MCF 10A (cell line): Measurements from ENCODE around the gene CDK17. TPM values are rescaled to one million over a fixed set of nuclear protein-coding genes. Genes with fewer than 3 reads are reported as not detected.

ENCODE experiments used
- BruUV-seq: library from RNA; stranded (reverse); fragments of 400-500 nt; replicated peaks from 2 replicates; lab custom pipeline; 2021; lab: Mats Ljungman, UMichigan
- CTCF ChIA-PET: fragments of 300-600 bp; sonication (Branson Sonifier 250); formaldehyde crosslinking; extraction: SDS; loops from one replicate; lab custom pipeline; 2021; ENCODE audit warnings: antibody characterized with exemption, inconsistent platforms; lab: Yijun Ruan, JAX
- POLR2A ChIA-PET: fragments of 300-600, 350-650 bp; sonication (Branson Sonifier 250); formaldehyde crosslinking; extraction: SDS; loops from one replicate; lab custom pipeline; 2020; ENCODE audit warnings: antibody characterized with exemption, inconsistent platforms; lab: Yijun Ruan, JAX
- DNase-seq: peaks from one replicate; pipeline ENCODE4 v3.0.0-alpha.2; 2018; ENCODE audit not compliant: unreplicated experiment
- H3K27ac Mint-ChIP-seq: one replicate; pipeline ENCODE4 v1.8.0; 2022; ENCODE audit warnings: mild to moderate bottlenecking, low read depth, mixed read lengths; ENCODE audit not compliant: unreplicated experiment
- H3K27me3 Mint-ChIP-seq: one replicate; pipeline ENCODE4 v1.8.0; 2022; ENCODE audit warnings: mixed read lengths; ENCODE audit not compliant: insufficient read depth, unreplicated experiment
- H3K36me3 Mint-ChIP-seq: one replicate; pipeline ENCODE4 v1.8.0; 2022; ENCODE audit warnings: mild to moderate bottlenecking, moderate library complexity, mixed read lengths; ENCODE audit not compliant: insufficient read depth, unreplicated experiment
- H3K4me1 Mint-ChIP-seq: one replicate; pipeline ENCODE4 v1.8.0; 2022; ENCODE audit warnings: mixed read lengths; ENCODE audit not compliant: insufficient read depth, unreplicated experiment
- H3K4me3 Mint-ChIP-seq: one replicate; pipeline ENCODE4 v1.8.0; 2022; ENCODE audit warnings: mild to moderate bottlenecking, moderate library complexity, mixed read lengths; ENCODE audit not compliant: unreplicated experiment
- H3K9me3 Mint-ChIP-seq: one replicate; pipeline ENCODE4 v1.8.0; 2022; ENCODE audit warnings: mixed read lengths; ENCODE audit not compliant: unreplicated experiment
- CTCF ChIP-seq: fragments of 200-600 bp; IDR thresholded peaks from one replicate; pipeline ENCODE4 v1.8.0; 2022; ENCODE audit warnings: antibody characterized with exemption, mild to moderate bottlenecking; ENCODE audit not compliant: unreplicated experiment
- intact Hi-C: fragments of 100-400 bp; cut with micrococcal nuclease; formaldehyde crosslinking; loops from 2 replicates; pipeline ENCODE4 v1.14.1; 2022
- total RNA-seq: library from RNA; stranded (reverse); gene quantifications from 2 replicates; pipeline ENCODE4 v1.2.3, GENCODE V29; 2022

The CDK17 gene
- total RNA-seq, 1 experiment from 2014 or later: 49.8 TPM

GRCh38 chr12:96327346-96327745 is 72.9 kb downstream of the CDK17 start:
- no peak for DNase-seq
- POLR2A ChIA-PET: interaction anchor here (0.9 to 3.9 kb wide), 3 partner anchors 12 to 72 kb away, joined by 3 to 13 read pairs (median 3); partner anchors contain the start of gene CDK17
- no peaks in the 10 kb centered on the region for H3K9me3 Mint-ChIP-seq
- BruUV-seq: no TSS peak
- intact Hi-C loops: no loop called here
- H3K27me3 Mint-ChIP-seq: no peaks in the 10 kb centered on the region
- H3K36me3 Mint-ChIP-seq: peaks cover 33% of the 10 kb centered on the region
- CTCF ChIA-PET: interaction anchor here (0.6 to 1.7 kb wide), 6 partner anchors 12 to 236 kb away, joined by 3 to 4 read pairs (median 3); no protein-coding TSS in a partner anchor
- TF ChIP-seq CTCF: no peak
- H3K4me3 Mint-ChIP-seq: no peak overlapping the region
- no peak overlapping the region for H3K27ac Mint-ChIP-seq
- peaks cover 13% of the 10 kb centered on the region for H3K4me1 Mint-ChIP-seq

- Mint-ChIP-seq H3K9me3 (no peaks in the 10 kb centered on the region), H3K36me3 (peaks cover 38% of the 10 kb centered on the region), H3K4me3 (no peak overlapping the region), H3K27me3 (no peaks in the 10 kb centered on the region), H3K27ac (no peak overlapping the region), H3K4me1 (peaks cover 13% of the 10 kb centered on the region)
- ChIA-PET POLR2A (interaction anchor here (0.7 to 3.9 kb wide), 7 partner anchors 8 to 122 kb away, joined by 3 to 13 read pairs (median 3); partner anchors contain the start of gene CDK17), CTCF (interaction anchor here (0.6 to 1.7 kb wide), 4 partner anchors 12 to 86 kb away, joined by 3 to 4 read pairs (median 4); no protein-coding TSS in a partner anchor)
- no peak for TF ChIP-seq CTCF
- intact Hi-C loops: no loop called here
- no TSS peak for BruUV-seq
- DNase-seq: no peak
These were observed 73.5 kb downstream of the CDK17 start for GRCh38 chr12:96326628-96327227.

GRCh38 chr12:96323906-96324305 is 76.3 kb downstream of the CDK17 start:
- CTCF ChIA-PET: no interaction called here
- intact Hi-C loops: no loop called here
- peaks cover 27% of the 10 kb centered on the region for H3K36me3 Mint-ChIP-seq
- no peak overlapping the region for H3K27ac Mint-ChIP-seq
- H3K4me1 Mint-ChIP-seq: peaks cover 13% of the 10 kb centered on the region
- H3K27me3 Mint-ChIP-seq: no peaks in the 10 kb centered on the region
- no peaks in the 10 kb centered on the region for H3K9me3 Mint-ChIP-seq
- TF ChIP-seq CTCF: no peak
- POLR2A ChIA-PET: no interaction called here
- H3K4me3 Mint-ChIP-seq: no peak overlapping the region
- BruUV-seq: no TSS peak
- no peak for DNase-seq

GRCh38 chr12:96322720-96323119 is 77.5 kb downstream of the CDK17 start:
- POLR2A ChIA-PET: interaction anchor here (0.6 to 1.0 kb wide), 2 partner anchors 10 to 76 kb away, joined by 3 read pairs; no protein-coding TSS in a partner anchor
- DNase-seq: no peak
- H3K4me3 Mint-ChIP-seq: no peak overlapping the region
- CTCF ChIA-PET: interaction anchor here (0.9 to 1.2 kb wide), 2 partner anchors 9 to 24 kb away, joined by 3 to 4 read pairs; no protein-coding TSS in a partner anchor
- H3K27me3 Mint-ChIP-seq: no peaks in the 10 kb centered on the region
- no peaks in the 10 kb centered on the region for H3K9me3 Mint-ChIP-seq
- intact Hi-C loops: no loop called here
- peaks cover 27% of the 10 kb centered on the region for H3K36me3 Mint-ChIP-seq
- no TSS peak for BruUV-seq
- H3K27ac Mint-ChIP-seq: no peak overlapping the region
- H3K4me1 Mint-ChIP-seq: peaks cover 6% of the 10 kb centered on the region
- no peak for TF ChIP-seq CTCF
